Astrocyte (in vitro differentiated cells and primary cell): ENCODE results near the gene IL5RA. TPM values are rescaled to one million over a fixed set of nuclear protein-coding genes. Genes with fewer than 3 reads are reported as not detected.

Experiments
- DNase-seq: peaks from one replicate; pipeline ENCODE4 v3.0.0-alpha.2; 2010; ENCODE audit warnings: low read depth
- FAIRE-seq: peaks from 2 replicates; lab custom pipeline; 2011; peaks lifted over from hg19 to GRCh38; lab: Jason Lieb, UNC
- H2AFZ ChIP-seq: 2 replicates; pipeline ENCODE4 v1.6.0; 2012; ENCODE audit warnings: low read depth, low read length, inconsistent platforms
- H3K27ac ChIP-seq: 2 replicates; pipeline ENCODE4 v1.5.1; 2011; ENCODE audit warnings: low read depth, low read length, inconsistent platforms
- H3K27me3 ChIP-seq: 2 replicates; pipeline ENCODE4 v1.6.0; 2011; ENCODE audit warnings: low read length, inconsistent platforms; ENCODE audit not compliant: insufficient read depth
- H3K36me3 ChIP-seq: 2 replicates; pipeline ENCODE4 v1.5.1; 2011; ENCODE audit warnings: low read length, inconsistent platforms; ENCODE audit not compliant: insufficient read depth
- H3K4me1 ChIP-seq: 2 replicates; pipeline ENCODE4 v1.5.1; 2011; ENCODE audit warnings: low read length, inconsistent platforms; ENCODE audit not compliant: insufficient read depth
- H3K4me2 ChIP-seq: 2 replicates; pipeline ENCODE4 v1.6.0; 2012; ENCODE audit warnings: low read length, inconsistent platforms
- H3K4me3 ChIP-seq: 2 replicates; pipeline ENCODE4 v1.5.1; 2011; ENCODE audit warnings: low read depth, mild to moderate bottlenecking, low read length, inconsistent platforms; ENCODE audit not compliant: insufficient read depth
- H3K79me2 ChIP-seq: 2 replicates; pipeline ENCODE4 v1.6.0; 2012; ENCODE audit warnings: mild to moderate bottlenecking, low read length, inconsistent platforms; ENCODE audit not compliant: insufficient read depth
- H3K9ac ChIP-seq: 2 replicates; pipeline ENCODE4 v1.6.0; 2012; ENCODE audit warnings: mild to moderate bottlenecking, low read length, inconsistent platforms
- H3K9me3 ChIP-seq: 2 replicates; pipeline ENCODE4 v1.5.1; 2012; ENCODE audit warnings: low read depth, mild to moderate bottlenecking, low read length, inconsistent platforms; ENCODE audit not compliant: insufficient read depth
- H4K20me1 ChIP-seq: 2 replicates; pipeline ENCODE4 v1.6.0; 2012; ENCODE audit warnings: low read length, inconsistent platforms; ENCODE audit not compliant: insufficient read depth
- H3K27ac Mint-ChIP-seq: one replicate; pipeline ENCODE4 v1.8.0; 2021; ENCODE audit warnings: mild to moderate bottlenecking, mixed read lengths; ENCODE audit not compliant: unreplicated experiment
- H3K27me3 Mint-ChIP-seq: one replicate; pipeline ENCODE4 v1.8.0; 2021; ENCODE audit warnings: low read depth, mixed read lengths; ENCODE audit not compliant: unreplicated experiment
- H3K36me3 Mint-ChIP-seq: one replicate; pipeline ENCODE4 v1.8.0; 2021; ENCODE audit warnings: low read depth, mixed read lengths; ENCODE audit not compliant: unreplicated experiment
- H3K4me1 Mint-ChIP-seq: one replicate; pipeline ENCODE4 v1.8.0; 2021; ENCODE audit warnings: low read depth, mixed read lengths; ENCODE audit not compliant: unreplicated experiment
- H3K4me3 Mint-ChIP-seq: one replicate; pipeline ENCODE4 v1.8.0; 2021; ENCODE audit warnings: mild to moderate bottlenecking, moderate library complexity, mixed read lengths; ENCODE audit not compliant: unreplicated experiment
- H3K9me3 Mint-ChIP-seq: one replicate; pipeline ENCODE4 v1.8.0; 2021; ENCODE audit warnings: mild to moderate bottlenecking, mixed read lengths; ENCODE audit not compliant: unreplicated experiment
- CTCF ChIP-seq: IDR thresholded peaks from 2 replicates; pipeline ENCODE4 v1.5.1; 2011; ENCODE audit warnings: low read depth, mild to moderate bottlenecking, inconsistent platforms, low read length, moderate library complexity; ENCODE audit not compliant: insufficient read depth
- EZH2 ChIP-seq: IDR thresholded peaks from 2 replicates; pipeline ENCODE4 v1.6.1; 2012; ENCODE audit warnings: mild to moderate bottlenecking, low read length, inconsistent platforms; ENCODE audit not compliant: insufficient read depth
- total RNA-seq: library from RNA; stranded (reverse); gene quantifications from 2 replicates; pipeline ENCODE4 v1.2.1, GENCODE V29; 2021

IL5RA gene
- total RNA-seq, 1 donor from 2014 or later: not detected

GRCh38 chr3:3074551-3075257 lies 35.5 kb downstream of the IL5RA start:
- Histone ChIP-seq H3K9me3 (no peaks in the 10 kb centered on the region), H3K9ac (no peak overlapping the region), H4K20me1 (no peaks in the 10 kb centered on the region), H3K27me3 (no peaks in the 10 kb centered on the region), H3K79me2 (no peaks in the 10 kb centered on the region), H2AFZ (no peak overlapping the region), H3K4me1 (no peaks in the 10 kb centered on the region), H3K4me3 (no peak overlapping the region), H3K4me2 (no peak overlapping the region), H3K27ac (no peak overlapping the region), H3K36me3 (no peaks in the 10 kb centered on the region)
- Mint-ChIP-seq H3K27me3 (no peaks in the 10 kb centered on the region), H3K36me3 (no peaks in the 10 kb centered on the region), H3K4me3 (no peak overlapping the region), H3K9me3 (peaks cover 9% of the 10 kb centered on the region), H3K27ac (no peak overlapping the region), H3K4me1 (no peaks in the 10 kb centered on the region)
- FAIRE-seq (no peak), DNase-seq (no peak)
- TF ChIP-seq CTCF (no peak), EZH2 (no peak)

- FAIRE-seq: no peak
- H3K27ac Mint-ChIP-seq: no peak overlapping the region
These were observed 39.0 kb downstream of the IL5RA start for GRCh38 chr3:3071136-3071535.

More at GRCh38 chr3:3071136-3071535, 39.0 kb downstream of the IL5RA start:
- no peaks in the 10 kb centered on the region for H3K36me3 ChIP-seq
- H3K9ac ChIP-seq: no peak overlapping the region
- no peak overlapping the region for H3K27ac ChIP-seq
- H3K79me2 ChIP-seq: no peaks in the 10 kb centered on the region
- H3K27me3 ChIP-seq: no peaks in the 10 kb centered on the region
- Mint-ChIP-seq H3K27me3 (no peaks in the 10 kb centered on the region), H3K4me1 (no peaks in the 10 kb centered on the region), H3K36me3 (no peaks in the 10 kb centered on the region), H3K4me3 (no peak overlapping the region), H3K9me3 (peaks cover 11% of the 10 kb centered on the region)
- H3K4me3 ChIP-seq: no peak overlapping the region
- H4K20me1 ChIP-seq: no peaks in the 10 kb centered on the region
- no peak for DNase-seq
- no peaks in the 10 kb centered on the region for H3K9me3 ChIP-seq
- no peaks in the 10 kb centered on the region for H3K4me1 ChIP-seq
- no peak for TF ChIP-seq CTCF
- no peak for TF ChIP-seq EZH2
- H2AFZ ChIP-seq: no peak overlapping the region
- no peak overlapping the region for H3K4me2 ChIP-seq
